Stimulated activated effector memory CD8-positive, alpha-beta T cell treated with anti-CD3 and anti-CD28 coated beads, Interleukin-12 subunit alpha, Interleukin-12 subunit beta, amount 100 ng/mL, for 72 hours (primary cell): ENCODE measurements around the gene ZNF526.

Experiments
- ATAC-seq: fragments of 150-1000 bp; cut with Tn5 transposase; 2 replicates; pipeline ENCODE4 v1.10.0; 2021
- DNase-seq, 2 donors: peaks; one replicate each; pipeline ENCODE4 v3.0.0; 2021 to 2022; ENCODE audit warnings: low spot score in 2 of 2
- H3K27ac Mint-ChIP-seq: one replicate; pipeline ENCODE4 v1.8.0; 2022; ENCODE audit warnings: mild to moderate bottlenecking, mixed read lengths
- H3K36me3 Mint-ChIP-seq: one replicate; pipeline ENCODE4 v1.8.0; 2022; ENCODE audit warnings: mild to moderate bottlenecking, mixed read lengths
- H3K4me1 Mint-ChIP-seq: one replicate; pipeline ENCODE4 v1.8.0; 2022; ENCODE audit warnings: mixed read lengths
- H3K4me3 Mint-ChIP-seq: one replicate; pipeline ENCODE4 v1.8.0; 2022; ENCODE audit warnings: mild to moderate bottlenecking, mixed read lengths
- H3K9me3 Mint-ChIP-seq: one replicate; pipeline ENCODE4 v1.8.0; 2022; ENCODE audit warnings: mixed read lengths

ZNF526 gene

DNA sequence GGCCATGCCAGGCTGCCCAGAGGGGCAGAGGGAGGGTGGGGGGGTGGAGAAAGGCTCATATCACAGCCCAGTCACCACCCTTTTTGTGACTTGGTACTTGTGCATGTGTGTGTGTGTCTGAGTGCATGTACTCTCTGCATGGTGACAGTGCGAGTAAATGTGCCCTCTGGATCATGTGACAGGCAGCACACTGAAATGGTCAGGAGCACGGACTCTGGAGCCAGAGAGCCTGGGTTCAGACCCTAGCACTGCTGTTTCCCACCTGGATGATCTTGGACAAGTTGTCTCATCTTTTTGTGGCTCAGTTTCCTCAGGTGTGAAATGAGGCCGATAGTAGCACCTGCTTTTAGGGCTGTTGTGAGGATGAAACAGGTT is 50.9 kb downstream of the ZNF526 start:
- no peak overlapping the region for H3K27ac Mint-ChIP-seq
- peaks cover 28% of the 10 kb centered on the region for H3K4me1 Mint-ChIP-seq
- no peak overlapping the region for H3K4me3 Mint-ChIP-seq
- H3K9me3 Mint-ChIP-seq: no peaks in the 10 kb centered on the region
- no peak for DNase-seq
- peaks cover 40% of the 10 kb centered on the region for H3K36me3 Mint-ChIP-seq
- ATAC-seq: no peak

DNA sequence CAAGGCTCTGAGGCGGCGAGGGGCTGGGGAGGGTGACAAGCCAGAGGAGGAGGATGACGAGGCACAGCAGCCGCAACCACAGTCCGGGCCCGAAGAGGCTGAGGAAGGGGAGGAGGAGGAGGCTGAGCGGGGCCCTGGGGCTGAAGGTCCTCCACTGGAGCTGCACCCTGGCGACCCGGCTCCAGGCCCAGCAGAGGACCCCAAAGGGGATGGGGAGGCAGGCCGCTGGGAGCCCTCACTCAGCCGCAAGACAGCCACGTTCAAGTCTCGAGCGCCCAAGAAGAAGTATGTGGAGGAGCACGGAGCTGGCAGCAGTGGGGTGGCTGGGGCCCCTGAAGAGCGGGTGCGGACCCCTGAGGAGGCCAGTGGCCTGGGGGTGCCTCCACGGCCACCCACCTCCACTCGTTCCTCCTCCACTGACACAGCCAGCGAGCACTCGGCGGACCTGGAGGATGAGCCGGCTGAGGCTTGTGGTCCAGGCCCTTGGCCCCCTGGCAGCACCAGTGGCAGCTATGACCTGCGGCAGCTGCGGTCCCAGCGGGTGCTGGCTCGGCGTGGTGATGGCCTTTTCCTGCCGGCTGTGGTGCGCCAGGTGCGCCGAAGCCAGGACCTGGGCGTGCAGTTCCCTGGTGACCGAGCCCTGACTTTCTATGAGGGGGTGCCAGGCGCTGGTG is 51.9 kb downstream of the ZNF526 start:
- no peak for DNase-seq
- ATAC-seq: no peak
- Mint-ChIP-seq H3K27ac (no peak overlapping the region), H3K36me3 (peaks cover 43% of the 10 kb centered on the region), H3K9me3 (no peaks in the 10 kb centered on the region), H3K4me3 (no peak overlapping the region), H3K4me1 (peaks cover 37% of the 10 kb centered on the region)

DNA sequence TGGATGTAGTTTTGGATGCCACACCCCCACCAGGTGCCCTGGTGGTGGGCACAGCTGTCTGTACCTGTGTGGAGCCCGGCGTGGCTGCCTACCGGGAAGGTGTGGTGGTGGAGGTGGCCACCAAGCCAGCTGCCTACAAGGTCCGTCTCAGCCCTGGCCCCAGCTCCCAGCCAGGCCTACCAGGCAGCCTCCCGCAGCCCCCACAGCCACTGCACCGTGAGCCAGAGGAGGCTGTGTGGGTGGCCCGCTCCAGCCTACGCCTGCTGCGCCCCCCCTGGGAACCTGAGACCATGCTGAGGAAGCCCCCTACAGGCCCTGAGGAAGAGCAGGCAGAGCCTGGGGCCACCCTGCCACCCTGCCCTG is 52.4 kb downstream of the ZNF526 start:
- Mint-ChIP-seq H3K27ac (no peak overlapping the region), H3K4me1 (peaks cover 40% of the 10 kb centered on the region)

DNA sequence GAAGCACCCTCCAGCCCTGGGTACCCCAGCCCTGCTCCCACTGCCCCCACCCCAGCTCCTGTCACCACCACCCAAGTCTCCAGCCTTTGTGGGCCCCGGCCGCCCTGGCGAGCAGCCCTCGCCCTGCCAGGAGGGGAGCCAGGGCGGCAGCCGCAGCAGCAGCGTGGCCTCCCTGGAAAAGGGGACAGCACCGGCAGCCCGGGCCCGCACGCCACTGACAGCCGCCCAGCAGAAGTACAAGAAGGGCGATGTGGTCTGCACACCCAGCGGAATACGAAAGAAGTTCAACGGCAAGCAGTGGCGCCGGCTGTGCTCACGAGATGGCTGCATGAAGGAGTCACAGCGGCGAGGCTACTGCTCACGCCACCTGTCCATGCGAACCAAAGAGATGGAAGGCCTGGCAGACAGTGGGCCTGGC is 52.9 kb downstream of the ZNF526 start:
- Mint-ChIP-seq H3K27ac (no peak overlapping the region), H3K4me3 (no peak overlapping the region), H3K4me1 (peaks cover 45% of the 10 kb centered on the region), H3K9me3 (no peaks in the 10 kb centered on the region), H3K36me3 (peaks cover 52% of the 10 kb centered on the region)
- ATAC-seq (no peak), DNase-seq (no peak)

More for the DNA sequence above, 52.4 kb downstream of the ZNF526 start:
- ATAC-seq: no peak
- no peak overlapping the region for H3K4me3 Mint-ChIP-seq
- no peaks in the 10 kb centered on the region for H3K9me3 Mint-ChIP-seq
- no peak for DNase-seq
- H3K36me3 Mint-ChIP-seq: peaks cover 47% of the 10 kb centered on the region

DNA sequence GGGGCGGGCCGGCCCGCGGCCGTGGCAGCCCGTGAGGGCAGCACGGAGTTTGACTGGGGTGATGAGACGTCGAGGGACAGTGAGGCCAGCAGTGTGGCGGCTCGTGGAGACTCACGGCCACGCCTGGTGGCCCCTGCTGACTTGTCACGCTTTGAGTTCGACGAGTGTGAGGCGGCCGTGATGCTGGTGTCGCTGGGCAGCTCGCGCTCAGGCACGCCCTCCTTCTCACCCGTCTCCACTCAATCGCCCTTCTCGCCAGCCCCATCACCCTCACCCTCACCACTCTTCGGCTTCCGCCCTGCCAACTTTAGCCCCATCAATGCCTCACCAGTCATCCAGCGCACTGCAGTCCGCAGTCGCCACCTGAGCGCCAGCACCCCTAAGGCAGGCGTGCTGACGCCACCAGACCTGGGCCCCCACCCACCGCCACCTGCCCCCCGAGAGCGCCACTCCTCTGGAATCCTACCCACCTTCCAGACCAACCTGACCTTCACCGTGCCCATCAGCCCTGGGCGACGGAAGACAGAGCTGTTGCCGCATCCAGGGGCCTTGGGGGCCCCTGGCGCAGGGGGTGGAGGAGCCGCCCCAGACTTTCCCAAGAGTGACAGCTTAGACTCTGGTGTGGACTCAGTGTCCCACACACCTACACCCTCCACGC is 53.4 kb downstream of the ZNF526 start:
- peaks cover 58% of the 10 kb centered on the region for H3K36me3 Mint-ChIP-seq
- H3K27ac Mint-ChIP-seq: no peak overlapping the region
- H3K4me3 Mint-ChIP-seq: no peak overlapping the region
- ATAC-seq (no peak), DNase-seq (no peak)
- H3K4me1 Mint-ChIP-seq: peaks cover 51% of the 10 kb centered on the region
- no peaks in the 10 kb centered on the region for H3K9me3 Mint-ChIP-seq

DNA sequence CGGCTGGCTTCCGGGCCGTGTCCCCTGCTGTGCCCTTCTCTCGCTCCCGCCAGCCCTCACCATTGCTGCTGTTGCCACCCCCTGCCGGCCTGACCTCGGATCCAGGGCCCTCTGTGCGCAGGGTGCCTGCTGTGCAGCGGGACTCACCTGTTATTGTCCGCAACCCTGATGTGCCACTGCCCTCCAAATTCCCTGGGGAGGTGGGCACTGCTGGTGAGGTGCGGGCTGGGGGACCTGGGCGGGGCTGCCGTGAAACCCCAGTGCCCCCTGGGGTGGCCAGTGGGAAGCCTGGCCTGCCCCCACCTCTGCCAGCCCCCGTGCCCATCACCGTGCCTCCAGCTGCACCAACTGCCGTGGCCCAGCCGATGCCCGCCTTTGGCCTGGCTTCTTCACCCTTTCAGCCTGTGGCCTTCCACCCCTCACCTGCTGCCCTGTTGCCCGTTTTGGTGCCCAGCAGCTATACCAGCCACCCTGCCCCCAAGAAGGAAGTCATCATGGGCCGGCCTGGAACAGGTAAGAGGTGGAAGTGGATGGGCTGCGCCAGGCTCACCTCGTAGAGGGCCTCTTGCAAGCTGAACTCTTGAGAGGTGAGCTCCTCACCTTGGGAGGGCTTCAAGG is 54.1 kb downstream of the ZNF526 start:
- Mint-ChIP-seq H3K36me3 (peaks cover 63% of the 10 kb centered on the region), H3K4me3 (no peak overlapping the region)

DNA sequence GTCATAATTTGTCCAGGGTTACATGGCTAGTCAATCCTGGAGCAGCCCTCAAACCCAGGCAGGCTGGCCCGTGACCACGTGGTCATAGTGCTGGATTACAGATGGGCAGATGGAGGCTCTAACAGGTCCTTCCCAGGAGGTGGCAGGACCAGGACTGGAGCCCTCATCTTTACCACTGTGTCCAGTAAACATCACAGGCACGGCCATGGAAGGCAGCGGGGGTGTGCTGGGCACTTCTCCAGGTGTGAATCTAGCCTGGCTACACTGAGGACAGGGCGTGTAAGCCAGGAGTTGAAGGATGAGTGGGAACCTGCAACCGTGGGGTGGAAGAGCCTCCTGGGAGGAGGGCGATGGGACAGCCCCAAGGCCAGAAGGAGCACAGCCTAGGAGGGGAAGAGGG is 55.0 kb downstream of the ZNF526 start:
- Mint-ChIP-seq H3K27ac (peak overlapping the region; percentile 77), H3K4me3 (peak overlapping the region; percentile 51), H3K4me1 (peaks cover 64% of the 10 kb centered on the region), H3K9me3 (no peaks in the 10 kb centered on the region), H3K36me3 (peaks cover 70% of the 10 kb centered on the region)
- ATAC-seq: no peak
- DNase-seq: no peak

More for the DNA sequence above, 54.1 kb downstream of the ZNF526 start:
- ATAC-seq (no peak), DNase-seq (no peak)
- no peak overlapping the region for H3K27ac Mint-ChIP-seq
- H3K9me3 Mint-ChIP-seq: no peaks in the 10 kb centered on the region
- H3K4me1 Mint-ChIP-seq: peaks cover 57% of the 10 kb centered on the region

DNA sequence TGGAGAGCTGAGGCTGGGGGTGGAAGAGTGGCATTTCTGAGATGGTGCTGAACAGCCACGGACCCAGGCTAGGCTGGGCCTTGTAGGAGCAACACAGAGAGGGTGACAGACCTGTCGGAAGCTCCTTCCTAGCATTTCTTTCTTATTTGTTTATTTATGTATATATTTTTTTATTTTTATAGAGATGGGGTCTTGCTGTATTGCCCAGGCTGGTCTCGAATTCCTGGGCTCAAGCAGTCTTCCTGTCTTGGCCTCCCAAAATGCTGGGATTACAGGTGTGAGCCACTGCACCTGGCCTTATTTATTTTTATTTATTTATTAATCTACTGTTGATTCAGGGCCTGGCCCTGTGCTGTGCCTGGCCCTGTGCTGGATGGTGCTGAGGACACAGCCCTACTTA is 55.4 kb downstream of the ZNF526 start:
- Mint-ChIP-seq H3K9me3 (no peaks in the 10 kb centered on the region), H3K4me3 (peak overlapping the region; percentile 51), H3K27ac (peak overlapping the region; percentile 77), H3K4me1 (peaks cover 64% of the 10 kb centered on the region), H3K36me3 (peaks cover 70% of the 10 kb centered on the region)
- no peak for DNase-seq
- ATAC-seq: no peak

DNA sequence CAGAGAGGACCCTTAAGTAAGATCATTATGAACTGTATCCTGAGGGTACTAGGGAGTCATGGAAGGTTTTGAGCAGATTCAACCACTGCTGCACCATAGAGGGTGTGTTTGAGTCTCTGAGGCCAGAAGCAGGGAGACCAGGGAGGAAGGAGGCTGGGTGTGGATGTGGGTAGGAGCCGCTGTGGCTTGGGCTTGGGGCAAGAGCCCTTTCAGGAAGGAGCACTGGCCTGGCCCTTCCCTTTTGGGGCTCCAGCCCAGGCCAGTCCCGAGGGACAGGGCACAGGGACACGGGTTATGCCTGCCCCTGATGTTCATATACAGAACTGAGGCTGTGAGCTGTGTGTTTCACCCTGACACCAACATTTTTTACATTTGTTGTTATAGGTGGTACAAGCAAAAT is 56.2 kb downstream of the ZNF526 start:
- Mint-ChIP-seq H3K4me1 (peaks cover 64% of the 10 kb centered on the region), H3K27ac (peak overlapping the region; percentile 77), H3K36me3 (peaks cover 70% of the 10 kb centered on the region), H3K9me3 (no peaks in the 10 kb centered on the region), H3K4me3 (peak overlapping the region; percentile 51)
- ATAC-seq: no peak
- no peak for DNase-seq

DNA sequence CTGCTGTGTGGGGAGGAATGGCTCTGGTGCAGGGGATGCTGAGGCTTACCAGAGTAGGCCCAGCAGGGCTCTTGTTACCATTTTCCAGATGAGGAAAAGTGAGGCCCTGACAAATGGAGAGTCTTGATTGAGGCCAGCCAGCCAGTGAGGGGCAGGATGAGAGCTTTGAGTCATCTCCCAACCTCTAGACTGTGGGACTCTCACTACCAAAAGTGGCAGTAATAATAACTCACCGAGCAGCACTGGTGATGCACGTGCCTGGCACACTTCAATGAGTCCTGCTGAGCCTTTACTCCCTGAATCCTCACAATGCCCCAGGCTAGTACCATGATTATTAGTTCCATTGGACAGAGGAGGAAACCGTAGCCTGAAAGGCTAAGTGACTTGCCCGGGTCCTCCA is 56.7 kb downstream of the ZNF526 start:
- Mint-ChIP-seq H3K4me1 (peaks cover 64% of the 10 kb centered on the region), H3K36me3 (peaks cover 75% of the 10 kb centered on the region), H3K9me3 (no peaks in the 10 kb centered on the region), H3K4me3 (peak overlapping the region; percentile 51), H3K27ac (peak overlapping the region; percentile 29)
- ATAC-seq: peak; percentile 65
- DNase-seq: no peak
